Measurements from ENCODE around the gene LMX1A. TPM values are rescaled to one million over a fixed set of nuclear protein-coding genes. Genes with fewer than 3 reads are reported as not detected.

Gene LMX1A
- total RNA-seq, 1 donor from 2014 or later: 1.6 TPM

- H3K4me3 ChIP-seq (ENCODE audit: low read length in 3 of 3): no peak overlapping the region
- H3K4me1 ChIP-seq (ENCODE audit: control insufficient read depth in 3 of 3, insufficient read depth in 3 of 3, low read length in 3 of 3): peaks cover 7 to 13% (median 8%) of the 10 kb centered on the region in 3 donors
- H3K27me3 ChIP-seq (ENCODE audit: control insufficient read depth in 3 of 3, insufficient read depth in 3 of 3, low read length in 3 of 3): peaks cover 0 to 3% (median 0%) of the 10 kb centered on the region in 3 donors
- H3K9me3 ChIP-seq (ENCODE audit: control insufficient read depth in 3 of 3, low read length in 3 of 3): no peaks in the 10 kb centered on the region
- H3K36me3 ChIP-seq (ENCODE audit: control insufficient read depth in 3 of 3, insufficient read depth in 3 of 3, low read length in 3 of 3): no peaks in the 10 kb centered on the region
- H3K9ac ChIP-seq (ENCODE audit: low read depth in 1 of 3, low read length in 3 of 3): no peak overlapping the region
- no peak overlapping the region for H3K27ac ChIP-seq (ENCODE audit: low read depth, low read length)
These were observed 101.5 kb downstream of the LMX1A start for GRCh38 chr1:165254896-165255625.

GRCh38 chr1:165254376-165254775 lies 102.1 kb downstream of the LMX1A start:
- no peak overlapping the region for H3K27ac ChIP-seq (ENCODE audit: low read depth, low read length)

GRCh38 chr1:165253818-165254254 lies 102.7 kb downstream of the LMX1A start:
- no peak overlapping the region for H3K27ac ChIP-seq (ENCODE audit: low read depth, low read length)
- H3K9me3 ChIP-seq (ENCODE audit: control insufficient read depth in 3 of 3, low read length in 3 of 3): no peaks in the 10 kb centered on the region
- H3K4me3 ChIP-seq (ENCODE audit: low read length in 3 of 3): no peak overlapping the region
- H3K9ac ChIP-seq (ENCODE audit: low read depth in 1 of 3, low read length in 3 of 3): no peak overlapping the region
- H3K4me1 ChIP-seq (ENCODE audit: control insufficient read depth in 3 of 3, insufficient read depth in 3 of 3, low read length in 3 of 3): peaks cover 7 to 8% (median 7%) of the 10 kb centered on the region in 3 donors
- H3K36me3 ChIP-seq (ENCODE audit: control insufficient read depth in 3 of 3, insufficient read depth in 3 of 3, low read length in 3 of 3): no peaks in the 10 kb centered on the region
- peaks cover 0 to 3% (median 0%) of the 10 kb centered on the region in 3 donors for H3K27me3 ChIP-seq (ENCODE audit: control insufficient read depth in 3 of 3, insufficient read depth in 3 of 3, low read length in 3 of 3)

More at GRCh38 chr1:165254376-165254775, 102.1 kb downstream of the LMX1A start:
- Histone ChIP-seq H3K36me3 (ENCODE audit: control insufficient read depth in 3 of 3, insufficient read depth in 3 of 3, low read length in 3 of 3) (no peaks in the 10 kb centered on the region), H3K9ac (ENCODE audit: low read depth in 1 of 3, low read length in 3 of 3) (no peak overlapping the region), H3K4me3 (ENCODE audit: low read length in 3 of 3) (no peak overlapping the region), H3K9me3 (ENCODE audit: control insufficient read depth in 3 of 3, low read length in 3 of 3) (no peaks in the 10 kb centered on the region), H3K27me3 (ENCODE audit: control insufficient read depth in 3 of 3, insufficient read depth in 3 of 3, low read length in 3 of 3) (peaks cover 0 to 3% (median 0%) of the 10 kb centered on the region in 3 donors), H3K4me1 (ENCODE audit: control insufficient read depth in 3 of 3, insufficient read depth in 3 of 3, low read length in 3 of 3) (peaks cover 7 to 10% (median 8%) of the 10 kb centered on the region in 3 donors)

GRCh38 chr1:165248969-165249571 lies 107.4 kb downstream of the LMX1A start:
- H3K27ac ChIP-seq (ENCODE audit: low read depth, low read length): no peak overlapping the region
- no peaks in the 10 kb centered on the region for H3K4me1 ChIP-seq (ENCODE audit: control insufficient read depth in 3 of 3, insufficient read depth in 3 of 3, low read length in 3 of 3)
- no peak overlapping the region for H3K9ac ChIP-seq (ENCODE audit: low read depth in 1 of 3, low read length in 3 of 3)
- no peaks in the 10 kb centered on the region for H3K27me3 ChIP-seq (ENCODE audit: control insufficient read depth in 3 of 3, insufficient read depth in 3 of 3, low read length in 3 of 3)
- no peaks in the 10 kb centered on the region for H3K9me3 ChIP-seq (ENCODE audit: control insufficient read depth in 3 of 3, low read length in 3 of 3)
- H3K36me3 ChIP-seq (ENCODE audit: control insufficient read depth in 3 of 3, insufficient read depth in 3 of 3, low read length in 3 of 3): no peaks in the 10 kb centered on the region
- H3K4me3 ChIP-seq (ENCODE audit: low read length in 3 of 3): no peak overlapping the region

- Histone ChIP-seq H3K4me1 (ENCODE audit: control insufficient read depth in 3 of 3, insufficient read depth in 3 of 3, low read length in 3 of 3) (peaks cover 16 to 23% (median 19%) of the 10 kb centered on the region in 3 donors), H3K9me3 (ENCODE audit: control insufficient read depth in 3 of 3, low read length in 3 of 3) (no peaks in the 10 kb centered on the region), H3K36me3 (ENCODE audit: control insufficient read depth in 3 of 3, insufficient read depth in 3 of 3, low read length in 3 of 3) (no peaks in the 10 kb centered on the region), H3K27me3 (ENCODE audit: control insufficient read depth in 3 of 3, insufficient read depth in 3 of 3, low read length in 3 of 3) (no peaks in the 10 kb centered on the region), H3K4me3 (ENCODE audit: low read length in 3 of 3) (no peak overlapping the region), H3K9ac (ENCODE audit: low read depth in 1 of 3, low read length in 3 of 3) (no peak overlapping the region), H3K27ac (ENCODE audit: low read depth, low read length) (no peak overlapping the region)
These were observed 114.6 kb downstream of the LMX1A start for GRCh38 chr1:165241952-165242351.

- H3K4me3 ChIP-seq (ENCODE audit: low read length in 3 of 3): no peak overlapping the region
- no peaks in the 10 kb centered on the region for H3K9me3 ChIP-seq (ENCODE audit: control insufficient read depth in 3 of 3, low read length in 3 of 3)
- H3K27ac ChIP-seq (ENCODE audit: low read depth, low read length): peak overlapping the region; percentile 87
- no peak overlapping the region for H3K9ac ChIP-seq (ENCODE audit: low read depth in 1 of 3, low read length in 3 of 3)
- peaks cover 16 to 25% (median 19%) of the 10 kb centered on the region in 3 donors for H3K4me1 ChIP-seq (ENCODE audit: control insufficient read depth in 3 of 3, insufficient read depth in 3 of 3, low read length in 3 of 3)
- peaks cover 0 to 2% (median 0%) of the 10 kb centered on the region in 3 donors for H3K27me3 ChIP-seq (ENCODE audit: control insufficient read depth in 3 of 3, insufficient read depth in 3 of 3, low read length in 3 of 3)
- no peaks in the 10 kb centered on the region for H3K36me3 ChIP-seq (ENCODE audit: control insufficient read depth in 3 of 3, insufficient read depth in 3 of 3, low read length in 3 of 3)
These were observed 115.2 kb downstream of the LMX1A start for GRCh38 chr1:165241321-165241720.

DNA sequence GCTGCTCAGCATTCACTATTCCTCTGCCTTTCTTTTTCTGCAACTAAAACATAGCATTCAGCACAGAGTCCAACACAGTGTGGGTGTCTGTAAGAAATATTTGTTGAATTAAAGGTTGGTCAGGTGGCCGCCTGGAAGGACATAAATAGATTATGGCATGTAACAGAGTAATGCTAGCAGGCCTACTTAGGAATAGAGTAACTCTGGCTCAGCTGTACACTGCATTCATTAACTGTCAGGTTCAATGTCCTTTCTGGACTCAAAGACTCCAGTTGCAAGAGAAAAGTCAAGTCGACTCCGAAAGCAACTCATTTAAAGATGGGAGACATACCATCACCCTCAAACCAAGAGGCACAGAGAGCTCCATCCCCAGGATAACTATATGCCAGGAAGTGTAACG lies 116.0 kb downstream of the LMX1A start:
- peaks cover 0 to 8% (median 5%) of the 10 kb centered on the region in 3 donors for H3K27me3 ChIP-seq (ENCODE audit: control insufficient read depth in 3 of 3, insufficient read depth in 3 of 3, low read length in 3 of 3)
- H3K9me3 ChIP-seq (ENCODE audit: control insufficient read depth in 3 of 3, low read length in 3 of 3): no peaks in the 10 kb centered on the region
- no peaks in the 10 kb centered on the region for H3K36me3 ChIP-seq (ENCODE audit: control insufficient read depth in 3 of 3, insufficient read depth in 3 of 3, low read length in 3 of 3)
- peak overlapping the region; percentile 87 for H3K27ac ChIP-seq (ENCODE audit: low read depth, low read length)
- peaks cover 16 to 31% (median 22%) of the 10 kb centered on the region in 3 donors for H3K4me1 ChIP-seq (ENCODE audit: control insufficient read depth in 3 of 3, insufficient read depth in 3 of 3, low read length in 3 of 3)
- H3K4me3 ChIP-seq (ENCODE audit: low read length in 3 of 3): peak overlapping the region in 1 of 3 donors; percentile 4
- peak overlapping the region in 1 of 3 donors; percentile 26 for H3K9ac ChIP-seq (ENCODE audit: low read depth in 1 of 3, low read length in 3 of 3)

- Histone ChIP-seq H3K9me3 (ENCODE audit: control insufficient read depth in 3 of 3, low read length in 3 of 3) (no peaks in the 10 kb centered on the region), H3K9ac (ENCODE audit: low read depth in 1 of 3, low read length in 3 of 3) (peak overlapping the region in 2 of 3 donors; percentile 24 to 26), H3K27me3 (ENCODE audit: control insufficient read depth in 3 of 3, insufficient read depth in 3 of 3, low read length in 3 of 3) (peaks cover 4 to 14% (median 5%) of the 10 kb centered on the region in 3 donors), H3K27ac (ENCODE audit: low read depth, low read length) (peak overlapping the region; percentile 87), H3K4me1 (ENCODE audit: control insufficient read depth in 3 of 3, insufficient read depth in 3 of 3, low read length in 3 of 3) (peaks cover 16 to 36% (median 27%) of the 10 kb centered on the region in 3 donors), H3K36me3 (ENCODE audit: control insufficient read depth in 3 of 3, insufficient read depth in 3 of 3, low read length in 3 of 3) (no peaks in the 10 kb centered on the region), H3K4me3 (ENCODE audit: low read length in 3 of 3) (no peak overlapping the region)
These were observed 116.6 kb downstream of the LMX1A start for GRCh38 chr1:165239873-165240272.

- no peaks in the 10 kb centered on the region for H3K36me3 ChIP-seq (ENCODE audit: control insufficient read depth in 3 of 3, insufficient read depth in 3 of 3, low read length in 3 of 3)
- H3K9me3 ChIP-seq (ENCODE audit: control insufficient read depth in 3 of 3, low read length in 3 of 3): no peaks in the 10 kb centered on the region
- peak overlapping the region; percentile 57 to 82 (median 59) for H3K9ac ChIP-seq (ENCODE audit: low read depth in 1 of 3, low read length in 3 of 3)
- peaks cover 8 to 24% (median 19%) of the 10 kb centered on the region in 3 donors for H3K4me1 ChIP-seq (ENCODE audit: control insufficient read depth in 3 of 3, insufficient read depth in 3 of 3, low read length in 3 of 3)
- H3K27me3 ChIP-seq (ENCODE audit: control insufficient read depth in 3 of 3, insufficient read depth in 3 of 3, low read length in 3 of 3): peaks cover 5 to 23% (median 5%) of the 10 kb centered on the region in 3 donors
- no peak overlapping the region for H3K27ac ChIP-seq (ENCODE audit: low read depth, low read length)
- peak overlapping the region; percentile 49 to 69 (median 69) for H3K4me3 ChIP-seq (ENCODE audit: low read length in 3 of 3)
These were observed 120.7 kb downstream of the LMX1A start for GRCh38 chr1:165235777-165236291.

Data from skeletal muscle tissue (tissue), 4 donors.